IPS-18c (cell line): ENCODE measurements around the gene DPM2.

ENCODE experiments used
- H3K4me3 ChIP-seq: 2 replicates; pipeline ENCODE4 v1.7.0; 2013; ENCODE audit warnings: low read depth, mild to moderate bottlenecking, low read length, moderate library complexity; ENCODE audit not compliant: insufficient read depth
- H3K9me3 ChIP-seq: one replicate; pipeline ENCODE4 v1.6.1; 2013; ENCODE audit warnings: mild to moderate bottlenecking, low read length, moderate library complexity; ENCODE audit not compliant: control insufficient read depth, insufficient read depth

DPM2 gene

DNA sequence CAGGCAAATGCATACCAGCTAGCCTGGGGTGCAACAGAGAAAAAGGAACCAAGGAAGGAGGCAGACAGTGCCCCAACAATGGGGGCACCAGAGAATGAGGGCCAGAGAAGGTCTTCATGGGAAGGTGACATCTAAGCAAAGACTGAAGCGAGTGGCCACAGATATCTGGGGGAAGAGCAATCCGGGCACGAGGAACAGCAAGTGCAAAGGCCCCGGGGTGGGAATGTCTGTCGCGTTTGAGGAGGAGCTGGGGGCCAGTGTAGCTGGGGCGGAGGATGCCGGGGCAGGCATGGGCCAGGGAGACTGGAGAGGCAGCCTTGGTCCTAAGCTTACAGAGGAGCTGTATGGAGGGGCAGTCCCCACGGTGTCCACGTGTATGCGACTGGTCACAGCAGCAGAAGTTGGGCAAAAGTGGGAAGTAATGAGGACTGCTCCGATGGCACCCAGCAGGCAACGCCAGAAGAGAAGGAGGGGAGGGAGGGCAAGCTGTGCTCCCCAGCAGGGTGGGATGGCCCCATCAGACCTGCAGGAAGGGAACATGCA, 24.0 kb upstream of the DPM2 start:
- Histone ChIP-seq H3K9me3 (no peaks in the 10 kb centered on the region), H3K4me3 (no peak overlapping the region)

DNA sequence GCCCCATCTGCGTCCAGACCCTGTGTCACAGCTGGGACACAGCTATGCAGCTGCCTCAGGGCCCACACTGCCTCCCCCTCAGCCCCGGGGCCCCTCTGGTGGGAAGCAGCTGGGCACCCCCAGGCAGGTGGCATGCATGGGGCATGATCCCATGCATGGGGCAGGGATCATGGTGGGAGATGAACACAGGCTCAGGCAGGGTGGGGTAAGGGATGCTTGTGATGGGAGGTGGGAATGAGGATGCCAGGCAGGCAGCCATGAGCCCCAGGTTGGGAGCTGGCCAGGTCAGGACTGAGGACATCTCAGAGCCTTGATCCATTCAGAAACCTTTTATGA, 23.5 kb upstream of the DPM2 start:
- H3K4me3 ChIP-seq, result no peak overlapping the region

DNA sequence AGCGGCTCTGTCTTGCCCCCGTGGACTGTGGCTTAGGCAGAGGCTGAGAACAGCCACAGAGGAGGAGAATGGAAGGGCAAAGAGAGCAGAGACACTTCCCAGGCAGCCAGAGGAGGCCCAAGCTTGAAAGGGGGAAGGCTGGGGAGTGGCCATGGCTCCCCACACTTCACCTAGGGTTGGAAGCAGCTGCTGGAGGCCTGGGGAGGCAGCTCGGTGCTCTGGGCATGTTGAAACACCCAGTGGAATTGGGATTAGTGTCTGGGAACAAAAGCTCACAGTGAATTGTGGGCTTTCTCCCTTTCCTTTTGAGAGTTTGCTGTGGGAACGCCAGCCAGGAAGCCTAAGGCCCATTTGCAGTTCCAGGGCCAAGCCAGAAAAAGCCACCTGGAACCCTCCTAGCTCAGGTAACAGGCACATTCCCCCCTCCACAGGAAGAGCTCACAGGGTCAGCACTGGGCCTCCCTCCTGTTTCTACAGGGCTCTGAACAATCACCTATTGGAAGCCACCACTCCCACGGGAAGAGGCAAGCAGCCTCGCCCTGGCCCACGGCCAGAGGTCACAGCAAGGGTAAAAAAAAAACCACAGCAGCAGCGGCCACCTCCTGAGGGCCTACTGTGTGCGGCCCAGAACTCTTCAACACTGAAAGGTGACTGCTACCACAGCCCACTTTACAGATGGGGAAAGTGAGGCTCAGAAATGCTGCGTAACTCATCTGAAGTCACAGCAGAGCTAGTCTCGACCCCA, 22.9 kb upstream of the DPM2 start:
- no peaks in the 10 kb centered on the region for H3K9me3 ChIP-seq
- H3K4me3 ChIP-seq, result no peak overlapping the region

More for the DNA sequence above, 23.5 kb upstream of the DPM2 start:
- H3K9me3 ChIP-seq, result no peaks in the 10 kb centered on the region

DNA sequence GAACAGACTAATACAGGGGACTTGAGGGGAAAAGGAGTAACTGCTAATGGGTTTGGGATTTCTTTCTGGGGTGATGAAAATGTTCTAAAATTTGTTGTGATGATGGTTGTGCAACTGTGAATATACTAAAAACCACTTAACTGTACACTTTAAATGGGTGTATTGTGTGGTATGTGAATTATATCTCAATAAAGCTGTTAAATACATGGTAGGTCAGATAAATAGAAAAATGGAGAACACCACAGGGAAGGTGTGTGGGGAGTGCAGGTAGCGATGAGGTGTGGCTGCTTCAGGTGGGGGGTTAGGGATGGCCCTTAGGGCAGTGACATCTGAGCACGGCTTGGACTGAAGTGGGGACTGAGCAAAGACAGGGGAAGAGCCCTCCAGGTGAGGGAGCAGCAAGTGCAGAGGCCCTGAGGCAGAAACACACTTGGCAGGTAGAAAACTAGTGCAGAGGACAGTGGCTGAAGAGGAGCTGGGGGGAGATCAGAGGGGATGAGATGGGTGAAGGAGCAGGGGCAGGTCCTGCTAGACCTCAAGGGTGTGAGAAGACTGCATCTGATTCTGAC, 22.3 kb upstream of the DPM2 start:
- Histone ChIP-seq H3K4me3 (no peak overlapping the region; the same call in 1 of the 2 replicates), H3K9me3 (no peaks in the 10 kb centered on the region)

DNA sequence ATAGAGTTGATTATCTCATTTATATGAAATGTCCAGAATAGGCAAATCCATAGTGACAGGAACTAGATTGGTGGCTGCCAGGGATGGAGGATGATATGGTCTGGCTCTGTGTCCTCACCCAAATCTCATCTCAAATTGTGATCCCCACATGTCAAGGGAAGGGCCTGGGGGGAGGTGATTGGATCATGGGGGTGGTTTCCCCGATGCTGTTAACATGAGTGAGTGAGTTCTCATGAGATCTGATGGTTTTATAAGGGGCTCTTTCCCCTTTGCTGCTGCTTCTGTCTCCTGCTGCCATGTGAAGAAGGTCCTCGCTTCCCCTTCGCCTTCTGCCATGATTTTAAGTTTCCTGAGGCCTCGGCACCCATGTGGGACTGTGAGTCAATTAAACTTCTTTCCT, 21.7 kb upstream of the DPM2 start:
- Histone ChIP-seq H3K4me3 (no peak overlapping the region), H3K9me3 (no peaks in the 10 kb centered on the region)

DNA sequence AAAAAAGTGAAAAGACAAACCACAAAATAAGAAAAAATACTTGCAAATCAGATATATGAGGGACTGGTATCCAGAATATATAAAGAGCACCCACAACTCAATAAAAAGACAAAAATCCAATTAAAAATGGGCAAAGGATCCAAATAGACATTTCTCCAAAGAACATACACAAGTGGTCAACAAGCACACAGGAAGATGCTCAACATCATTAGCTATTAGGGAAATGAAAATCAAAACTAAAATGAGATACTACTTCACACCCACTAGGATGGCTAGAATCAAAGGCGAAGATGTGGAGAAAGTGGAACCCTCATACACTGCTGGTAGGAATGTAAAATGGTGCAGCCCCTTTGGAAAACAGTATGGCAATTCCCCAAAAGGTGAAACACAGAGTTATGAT, 21.1 kb upstream of the DPM2 start:
- no peak overlapping the region for H3K4me3 ChIP-seq
- H3K9me3 ChIP-seq, result no peaks in the 10 kb centered on the region

DNA sequence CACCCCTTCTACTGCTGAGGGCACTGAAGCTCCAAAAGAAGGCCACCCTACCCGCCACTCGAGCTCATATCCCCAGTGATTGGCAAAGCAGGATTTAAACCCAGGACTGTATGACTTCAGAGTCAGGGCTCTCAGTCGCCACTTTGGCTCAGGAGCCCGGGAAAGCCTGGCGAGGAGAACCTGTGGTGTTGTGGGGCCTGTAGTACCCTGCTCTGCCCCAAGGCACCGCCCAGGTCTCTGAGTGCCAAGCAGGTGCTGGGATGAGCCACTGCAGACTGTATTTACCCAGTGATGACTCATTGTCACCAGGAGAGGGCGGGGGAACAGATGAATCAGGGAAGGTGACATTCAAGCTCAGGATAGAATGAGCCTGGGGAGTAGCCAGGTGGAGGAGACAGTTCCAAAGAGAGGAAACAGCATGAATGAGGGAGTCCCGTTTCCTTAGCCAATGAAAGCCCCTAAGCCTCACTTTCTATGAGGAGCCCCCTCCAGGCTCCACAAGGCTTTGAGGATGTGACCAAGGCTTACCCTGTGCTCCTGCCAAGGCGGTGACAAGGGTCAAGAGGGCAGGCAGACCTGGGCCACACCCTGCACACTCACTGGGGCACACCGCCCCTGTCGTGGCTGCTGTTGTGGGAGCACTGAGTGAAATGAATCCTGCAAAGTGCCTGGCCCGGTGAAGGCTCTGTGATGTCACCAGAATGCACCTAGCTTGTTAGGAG, 17.8 kb upstream of the DPM2 start:
- no peaks in the 10 kb centered on the region for H3K9me3 ChIP-seq
- no peak overlapping the region for H3K4me3 ChIP-seq

DNA sequence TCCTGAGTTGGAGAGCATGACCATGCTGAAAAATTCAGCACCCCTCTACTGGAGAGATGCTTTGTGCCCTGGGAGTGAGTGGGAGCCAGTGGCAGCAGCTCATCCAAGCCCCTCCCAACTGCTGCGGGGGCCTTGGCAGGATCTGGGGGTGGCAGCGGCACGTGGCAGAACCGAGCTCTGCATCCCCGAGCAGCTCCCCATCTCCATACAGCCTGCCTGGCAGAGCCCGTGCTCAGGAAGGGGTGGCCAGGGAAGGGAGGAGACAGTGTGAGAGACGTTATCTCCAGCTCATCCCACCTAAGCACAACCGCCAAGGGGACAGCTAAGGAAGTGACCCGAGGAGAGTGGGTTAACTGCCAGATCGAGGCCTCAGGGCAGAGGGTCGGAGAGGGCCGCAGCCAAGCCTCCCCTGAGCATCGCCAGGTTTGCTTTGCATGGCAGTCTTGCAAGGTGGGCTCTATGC, 17.2 kb upstream of the DPM2 start:
- no peak overlapping the region for H3K4me3 ChIP-seq

DNA sequence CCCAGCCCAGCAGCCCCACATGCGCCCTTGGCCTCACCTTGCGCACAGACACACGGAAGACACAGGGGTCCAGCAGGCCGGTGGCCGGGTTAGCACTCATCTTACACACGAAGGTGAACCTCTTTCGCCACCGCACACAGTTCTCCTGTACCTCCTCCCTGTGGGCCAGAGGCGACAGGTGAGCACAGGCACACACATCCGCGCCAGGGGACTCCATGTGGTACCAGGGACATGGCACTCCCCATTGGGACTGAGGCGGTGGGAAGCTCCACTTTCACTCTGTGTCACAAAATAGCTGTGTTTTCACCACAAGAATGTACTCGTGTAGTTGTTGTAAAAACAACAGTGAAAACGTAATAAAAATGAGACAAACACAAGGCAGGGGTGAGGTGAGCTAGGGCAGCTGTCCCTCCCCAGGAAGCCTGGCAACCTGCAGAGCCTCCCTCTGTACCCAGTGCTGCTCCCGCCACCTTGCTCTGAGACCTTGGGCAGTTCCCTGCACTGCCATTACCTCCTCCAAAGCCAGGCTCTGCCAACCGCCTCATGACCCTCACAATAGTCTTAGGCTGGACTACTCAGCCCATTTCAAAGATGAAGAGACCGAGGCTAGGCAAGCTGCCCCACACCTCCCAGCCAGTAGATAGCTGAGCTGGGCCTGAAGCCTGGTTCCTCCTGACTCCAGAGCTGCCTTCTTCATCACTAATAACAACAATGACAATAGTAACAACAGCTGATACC, 16.3 kb upstream of the DPM2 start:
- Histone ChIP-seq H3K9me3 (no peaks in the 10 kb centered on the region), H3K4me3 (no peak overlapping the region)

More for the DNA sequence above, 17.2 kb upstream of the DPM2 start:
- H3K9me3 ChIP-seq, result no peaks in the 10 kb centered on the region

DNA sequence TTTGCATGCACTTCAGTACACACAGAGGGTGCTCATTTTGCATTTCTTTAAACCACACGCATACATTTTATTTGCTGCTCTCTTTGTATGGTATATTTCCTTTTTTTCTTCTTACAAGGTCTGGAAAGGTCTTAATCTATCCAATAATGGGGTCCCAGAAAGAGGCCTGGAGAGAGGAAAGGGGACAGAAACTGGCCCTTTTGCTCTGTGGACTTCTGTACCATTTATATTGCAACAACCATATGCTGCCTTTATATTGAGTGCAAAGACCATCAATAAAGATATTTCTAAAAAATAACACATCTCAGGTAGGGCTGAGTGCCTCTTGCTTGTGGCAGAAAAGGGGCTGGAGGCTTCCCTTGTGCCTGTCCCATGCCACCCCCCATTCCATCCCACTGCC, 15.5 kb upstream of the DPM2 start:
- no peaks in the 10 kb centered on the region for H3K9me3 ChIP-seq
- no peak overlapping the region for H3K4me3 ChIP-seq

DNA sequence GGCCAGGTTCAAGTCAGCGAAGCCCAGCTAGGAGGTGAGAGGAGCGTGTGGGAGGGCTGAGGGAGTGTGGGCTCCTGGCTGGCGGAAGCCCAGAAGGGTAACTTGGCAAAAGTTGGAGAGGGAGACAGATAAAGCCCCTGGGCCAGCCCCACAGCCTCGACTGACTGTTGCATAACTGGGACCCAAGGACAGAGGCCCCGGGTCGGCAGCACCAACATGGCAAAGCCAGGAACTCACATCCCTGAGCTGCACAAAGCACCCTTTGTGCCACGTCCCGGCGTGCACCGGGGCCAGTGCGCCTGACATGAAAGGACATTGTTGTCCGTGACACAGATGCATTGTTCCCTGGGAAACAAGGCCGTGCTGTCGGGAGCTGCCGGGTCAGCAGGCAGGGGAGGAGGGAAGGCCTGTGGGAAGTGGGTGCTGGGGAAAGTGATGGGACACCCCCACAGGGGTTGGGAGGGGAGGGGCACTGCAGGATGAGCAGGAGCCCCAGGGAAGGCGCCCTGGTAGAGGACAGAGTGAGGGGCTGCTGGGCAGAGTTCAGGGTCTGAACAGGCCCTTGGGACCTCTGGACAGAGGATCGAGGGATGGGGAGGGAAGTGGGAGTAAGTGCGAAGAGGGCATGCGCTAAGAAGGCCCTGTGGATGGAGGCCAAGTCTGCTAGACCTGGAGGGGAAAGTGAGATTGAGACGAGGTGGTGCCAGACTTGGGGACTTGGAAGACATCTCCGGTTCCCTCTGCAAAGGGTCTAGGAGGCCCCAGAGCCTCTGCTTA, 13.0 kb upstream of the DPM2 start:
- no peak overlapping the region for H3K4me3 ChIP-seq
- no peaks in the 10 kb centered on the region for H3K9me3 ChIP-seq

DNA sequence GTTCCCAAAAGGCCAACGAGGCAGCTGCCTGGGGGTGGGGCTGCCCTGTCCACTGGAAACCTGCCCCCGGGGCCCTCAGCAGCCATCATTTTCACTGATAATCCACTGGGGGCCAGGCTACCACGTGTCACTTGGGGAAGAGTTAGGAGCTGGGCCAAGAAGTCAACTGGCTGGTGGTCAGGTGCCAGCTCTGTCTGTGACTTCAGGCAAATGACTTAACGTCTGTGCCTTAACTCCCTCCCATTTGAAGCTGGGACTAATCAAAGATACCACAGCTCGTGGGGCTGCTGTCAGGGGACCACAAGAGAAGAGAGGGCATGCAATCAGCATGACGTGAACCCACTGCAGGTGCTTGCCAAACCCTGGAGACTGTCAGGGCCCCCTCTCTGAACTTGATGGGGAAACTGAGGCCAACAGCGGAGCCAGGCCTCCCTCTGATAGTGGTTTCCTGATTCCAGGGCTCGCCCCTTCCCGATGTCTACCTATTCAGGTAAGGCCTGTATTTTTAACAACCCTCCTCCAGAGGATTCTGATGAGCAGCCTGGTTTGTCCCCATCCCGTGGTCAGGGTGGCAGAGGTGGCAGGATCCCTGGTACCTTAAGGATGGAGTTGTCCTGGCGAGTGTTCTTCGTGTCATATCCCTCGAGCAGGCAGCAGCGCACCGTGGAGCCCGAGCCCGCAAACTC, 12.3 kb upstream of the DPM2 start:
- Histone ChIP-seq H3K4me3 (no peak overlapping the region), H3K9me3 (no peaks in the 10 kb centered on the region)

DNA sequence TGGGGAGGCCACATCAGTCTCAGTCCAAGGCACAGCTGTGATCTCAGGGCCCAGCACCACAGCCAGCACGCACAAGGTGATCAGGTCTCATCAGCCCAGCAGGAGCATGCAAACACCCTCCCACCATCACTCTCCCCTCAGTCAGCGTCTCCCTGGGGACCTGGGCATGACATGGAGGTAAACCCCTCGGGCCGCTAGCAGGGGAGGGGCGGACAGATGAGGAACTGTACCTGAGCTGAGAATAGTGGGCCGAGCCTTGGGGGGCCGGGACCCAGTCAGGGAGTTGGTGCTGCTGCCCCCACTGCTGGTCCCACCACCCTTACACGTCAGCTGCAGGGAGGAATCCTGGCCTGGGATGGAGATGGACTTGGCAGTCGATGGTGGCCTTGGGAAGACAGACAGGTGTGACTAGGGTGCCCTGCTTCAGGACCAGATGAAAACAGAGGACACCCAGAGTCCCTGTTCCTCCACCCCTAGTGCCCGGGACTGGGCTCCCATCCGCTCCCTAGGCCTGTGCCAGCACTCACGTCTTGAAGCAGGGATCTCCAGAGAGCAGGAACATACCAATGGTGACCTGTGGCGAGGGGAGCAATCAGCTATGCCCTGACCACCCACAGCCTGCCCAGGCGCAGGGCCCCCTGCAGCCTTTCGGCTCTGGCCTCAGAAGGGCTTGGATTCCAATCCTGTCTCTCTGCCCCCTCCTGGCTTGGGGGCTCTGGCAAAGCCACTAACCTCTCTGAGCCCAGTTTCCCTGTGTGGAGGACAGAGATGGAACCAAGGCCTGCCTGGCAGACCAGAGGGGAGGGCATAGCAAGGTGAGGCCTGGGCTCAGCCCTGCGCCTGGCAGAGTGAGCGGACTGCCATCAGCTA, 10.4 kb upstream of the DPM2 start:
- no peaks in the 10 kb centered on the region for H3K9me3 ChIP-seq
- no peak overlapping the region for H3K4me3 ChIP-seq

DNA sequence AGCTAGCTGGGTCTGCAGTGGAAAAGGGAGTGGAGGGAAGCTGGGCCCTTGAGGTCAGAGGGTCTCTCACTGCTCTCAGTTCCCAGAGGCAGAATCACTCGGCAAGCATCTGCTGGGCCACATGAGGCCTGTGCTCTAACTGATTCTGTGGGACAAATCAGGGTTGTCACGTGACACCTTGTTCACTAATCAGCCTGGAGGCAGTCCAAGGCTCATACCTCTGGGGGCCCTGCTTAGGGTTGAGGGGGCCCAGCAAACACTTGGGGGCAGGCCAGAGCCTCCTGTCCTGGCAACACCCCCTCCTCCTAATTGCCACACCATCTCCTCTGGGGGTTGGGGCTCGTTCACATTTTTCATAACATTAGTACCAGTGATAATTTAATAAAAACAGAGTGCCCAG, 9.1 kb upstream of the DPM2 start:
- H3K4me3 ChIP-seq, result no peak overlapping the region

DNA sequence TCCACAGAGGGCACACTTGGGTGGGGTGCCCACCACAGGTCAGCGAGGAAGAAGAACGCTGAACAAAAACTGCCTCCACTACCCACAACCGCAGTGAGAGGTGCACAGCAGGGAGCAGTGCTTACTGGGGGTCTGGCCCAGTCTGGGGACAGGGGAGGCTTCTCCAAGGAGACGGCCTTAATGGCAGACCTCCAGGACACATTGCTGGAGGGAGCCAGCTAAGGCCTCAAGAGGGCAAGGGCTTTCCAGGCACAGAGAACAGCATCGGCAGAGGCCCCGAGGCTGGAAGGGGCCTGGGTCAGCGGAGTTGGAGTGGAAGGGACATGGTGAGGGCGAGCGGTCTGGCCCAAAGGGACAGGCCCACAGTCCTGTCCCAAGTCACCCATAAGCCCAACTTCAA, 8.3 kb upstream of the DPM2 start:
- Histone ChIP-seq H3K4me3 (no peak overlapping the region), H3K9me3 (peaks cover 1% of the 10 kb centered on the region)

More for the DNA sequence above, 9.1 kb upstream of the DPM2 start:
- H3K9me3 ChIP-seq, result no peaks in the 10 kb centered on the region
